Activated CD4-positive, alpha-beta T cell treated with anti-CD3 and anti-CD28 coated beads, Interleukin-2, amount 10 ng/mL, durations not matched to agents 24 days and 14 days (primary cell): ENCODE data around the gene KCNIP3. TPM values are rescaled to one million over a fixed set of nuclear protein-coding genes. Genes with fewer than 3 reads are reported as not detected.
A peak's percentile ranks its signal among the peaks of the same experiment; 100 is the strongest.
"Not testable (repeated sequence)": the region's sequence is repeated elsewhere in the genome, so short reads cannot be mapped to it uniquely, and the experiment has no call there.

Source experiments
- DNase-seq: peaks from one replicate; pipeline ENCODE4 v3.0.0; 2022
- H3K27ac Mint-ChIP-seq: one replicate; pipeline ENCODE4 v1.8.0; 2022; ENCODE audit warnings: mild to moderate bottlenecking, mixed read lengths
- H3K27me3 Mint-ChIP-seq: one replicate; pipeline ENCODE4 v1.8.0; 2022; ENCODE audit warnings: mixed read lengths
- H3K36me3 Mint-ChIP-seq: one replicate; pipeline ENCODE4 v1.8.0; 2022; ENCODE audit warnings: low read depth, mild to moderate bottlenecking, mixed read lengths
- H3K4me1 Mint-ChIP-seq: one replicate; pipeline ENCODE4 v1.8.0; 2021; ENCODE audit warnings: mixed read lengths
- H3K4me3 Mint-ChIP-seq: one replicate; pipeline ENCODE4 v1.8.0; 2022; ENCODE audit warnings: mild to moderate bottlenecking, moderate library complexity, mixed read lengths
- H3K9me3 Mint-ChIP-seq: one replicate; pipeline ENCODE4 v1.8.0; 2021; ENCODE audit warnings: mixed read lengths
- intact Hi-C: fragments of 100-400 bp; cut with micrococcal nuclease; formaldehyde crosslinking; loops from one replicate; pipeline ENCODE4 v1.15.1; 2023
- total RNA-seq: library from RNA; stranded (reverse); gene quantifications from 2 replicates; pipeline ENCODE4 v1.2.3, GENCODE V29; 2022

The KCNIP3 gene
- total RNA-seq, 1 donor from 2014 or later: not detected

DNA sequence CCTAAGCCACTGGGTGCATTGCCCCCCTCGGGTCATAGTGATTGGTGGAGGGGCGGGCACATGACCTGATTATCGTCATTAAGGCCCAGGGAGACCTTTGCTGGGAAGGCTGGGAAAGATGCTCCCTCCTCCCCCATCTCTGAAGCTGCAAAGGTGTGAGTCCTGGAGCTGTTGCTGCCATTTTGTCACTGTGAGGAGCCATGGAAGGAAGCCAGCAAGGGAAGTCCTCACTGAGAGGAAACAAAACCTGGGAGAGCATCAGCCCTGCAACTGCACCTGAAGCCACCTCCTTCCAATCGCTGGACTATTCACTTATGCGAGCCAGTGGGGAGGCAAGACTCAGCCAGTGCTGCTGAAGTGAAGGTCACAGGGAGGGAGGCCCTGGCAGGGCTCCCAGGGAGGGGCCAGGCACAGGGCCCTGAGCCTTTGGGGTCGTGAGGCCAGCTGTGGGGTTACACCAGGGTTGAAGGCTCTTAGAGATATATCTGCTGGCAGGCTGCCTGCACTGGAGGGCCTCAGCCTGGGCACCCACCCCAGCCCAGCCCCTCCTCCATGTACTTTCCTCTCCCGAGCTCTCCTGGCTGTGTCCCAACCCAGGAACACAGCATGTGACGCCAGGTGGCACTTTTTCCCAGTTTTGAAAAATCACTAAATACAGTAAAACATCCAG, 94.6 kb downstream of the KCNIP3 start:
- Mint-ChIP-seq H3K36me3 (no peaks in the 10 kb centered on the region), H3K4me1 (peaks cover 4% of the 10 kb centered on the region), H3K9me3 (no peaks in the 10 kb centered on the region), H3K4me3 (no peak overlapping the region), H3K27ac (no peak overlapping the region), H3K27me3 (no peaks in the 10 kb centered on the region)
- DNase-seq: no peak
- intact Hi-C loops: no loop called here

DNA sequence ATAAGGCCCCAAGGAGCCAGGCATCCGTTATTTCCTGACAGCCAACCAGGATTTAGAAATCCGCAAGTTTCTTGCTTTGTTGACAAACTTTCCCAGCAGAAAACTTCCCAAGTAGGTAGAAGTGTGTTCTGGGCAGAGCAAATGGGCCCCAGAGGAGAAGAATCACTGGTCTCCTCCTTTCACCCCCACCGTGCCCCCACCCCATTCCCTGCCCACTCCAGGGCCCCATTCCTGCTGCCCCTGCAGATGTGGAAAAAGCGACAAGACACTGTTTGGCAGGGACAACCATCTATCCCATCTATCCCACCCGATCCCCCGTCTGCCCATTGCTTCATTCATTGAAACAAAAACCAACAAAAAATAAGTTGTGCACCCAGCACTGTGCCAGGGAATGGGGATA, 95.2 kb downstream of the KCNIP3 start:
- H3K4me1 Mint-ChIP-seq: peaks cover 4% of the 10 kb centered on the region
- no peak overlapping the region for H3K4me3 Mint-ChIP-seq
- H3K9me3 Mint-ChIP-seq: no peaks in the 10 kb centered on the region
- no peak for DNase-seq
- intact Hi-C loops: no loop called here
- peaks cover 1% of the 10 kb centered on the region for H3K27me3 Mint-ChIP-seq
- no peak overlapping the region for H3K27ac Mint-ChIP-seq
- H3K36me3 Mint-ChIP-seq: no peaks in the 10 kb centered on the region

DNA sequence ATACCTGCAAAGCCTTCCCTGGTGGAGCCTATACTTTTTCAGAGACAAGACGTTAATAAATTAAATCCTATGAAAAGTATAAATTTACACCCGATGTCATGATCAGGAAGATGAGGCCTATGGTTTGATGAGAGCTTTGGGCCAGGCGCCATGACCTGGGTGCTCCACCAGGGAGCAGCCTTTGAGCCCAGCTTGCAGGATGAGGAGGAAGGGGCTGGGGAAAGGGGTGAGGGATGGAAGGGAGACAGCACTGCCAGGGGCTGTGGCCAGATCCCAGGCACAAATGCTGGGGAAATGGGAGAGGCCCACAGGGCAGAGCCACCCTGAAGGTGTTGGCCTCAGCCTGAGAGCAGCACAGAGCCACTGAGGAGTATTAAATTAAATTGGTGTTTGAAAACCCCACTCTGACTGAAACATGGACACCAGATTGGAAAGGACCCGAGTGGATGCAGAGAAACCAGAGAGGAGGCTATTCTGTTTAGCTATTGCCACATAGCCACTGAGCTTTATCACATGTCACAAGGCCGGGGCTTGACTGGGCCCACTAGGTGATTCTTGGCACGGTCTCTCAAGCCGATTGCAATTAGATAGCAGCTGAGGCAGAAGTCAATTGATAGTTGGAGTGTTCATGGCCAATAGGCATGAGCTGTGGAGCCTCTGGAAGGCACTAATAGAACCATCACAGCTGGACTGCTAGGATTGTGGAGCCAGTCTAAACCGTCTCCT, 95.7 kb downstream of the KCNIP3 start:
- Mint-ChIP-seq H3K36me3 (no peaks in the 10 kb centered on the region), H3K9me3 (no peaks in the 10 kb centered on the region), H3K4me1 (peaks cover 4% of the 10 kb centered on the region), H3K4me3 (no peak overlapping the region), H3K27ac (no peak overlapping the region), H3K27me3 (peaks cover 1% of the 10 kb centered on the region)
- intact Hi-C loops: no loop called here
- DNase-seq: no peak

DNA sequence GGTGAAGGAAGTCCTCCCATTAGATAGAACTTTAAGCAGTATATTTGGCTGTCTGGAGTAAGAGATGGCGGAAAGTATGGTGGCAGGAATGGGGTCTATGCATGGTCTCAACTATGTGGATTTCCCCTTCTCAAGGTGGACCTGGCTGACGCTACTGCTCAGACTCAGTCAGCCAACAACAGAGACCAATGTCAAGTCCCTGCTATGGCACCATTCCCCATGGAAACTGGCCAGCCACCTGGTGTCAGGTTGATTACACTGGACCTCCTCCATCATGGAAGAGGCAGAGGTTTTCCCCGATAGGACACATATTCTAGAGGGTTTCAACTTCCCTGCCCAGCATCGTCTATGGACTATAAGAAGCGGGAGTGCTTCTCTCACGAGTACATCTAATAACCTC, 96.8 kb downstream of the KCNIP3 start:
- peaks cover 4% of the 10 kb centered on the region for H3K4me1 Mint-ChIP-seq
- intact Hi-C loops: no loop called here
- H3K36me3 Mint-ChIP-seq: no peaks in the 10 kb centered on the region
- no peaks in the 10 kb centered on the region for H3K9me3 Mint-ChIP-seq
- H3K4me3 Mint-ChIP-seq: no peak overlapping the region
- H3K27me3 Mint-ChIP-seq: peaks cover 1% of the 10 kb centered on the region
- no peak overlapping the region for H3K27ac Mint-ChIP-seq
- no peak for DNase-seq

GRCh38 chr2:95399061-95399460, 101.9 kb downstream of the KCNIP3 start:
- H3K27ac Mint-ChIP-seq: no peak overlapping the region
- peaks cover 2% of the 10 kb centered on the region for H3K36me3 Mint-ChIP-seq
- no peak overlapping the region for H3K4me3 Mint-ChIP-seq
- no peaks in the 10 kb centered on the region for H3K9me3 Mint-ChIP-seq
- no peak for DNase-seq
- H3K4me1 Mint-ChIP-seq: peaks cover 18% of the 10 kb centered on the region
- H3K27me3 Mint-ChIP-seq: peaks cover 1% of the 10 kb centered on the region
- intact Hi-C loops: no loop called here

DNA sequence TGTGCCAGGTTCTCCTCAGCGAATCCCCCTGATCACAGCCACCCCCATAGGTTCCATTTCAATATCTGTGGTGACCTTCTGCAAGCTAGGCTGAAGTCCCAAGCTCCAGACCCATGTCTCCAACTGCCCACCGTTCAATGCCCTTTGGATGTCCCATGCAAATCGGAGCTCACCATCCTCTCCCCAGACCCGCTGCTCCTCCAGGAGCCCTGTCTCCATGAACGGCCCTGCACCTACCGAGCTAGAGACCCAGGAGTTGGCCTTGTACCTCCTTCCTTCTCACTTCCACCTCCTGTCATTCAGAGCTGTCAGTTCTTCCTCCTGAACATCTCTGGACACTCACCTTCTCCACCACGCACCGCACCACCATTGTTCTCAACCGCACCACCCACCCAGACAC, 104.3 kb downstream of the KCNIP3 start:
- Mint-ChIP-seq H3K4me1 (peaks cover 20% of the 10 kb centered on the region), H3K4me3 (peak overlapping the region; percentile 96), H3K27me3 (peaks cover 1% of the 10 kb centered on the region), H3K36me3 (peaks cover 2% of the 10 kb centered on the region), H3K9me3 (no peaks in the 10 kb centered on the region), H3K27ac (peak overlapping the region; percentile 97)
- intact Hi-C loops: loop anchor here (5.0 kb wide), 2 partner anchors 194 to 326 kb away; partner anchors contain the start of gene ZNF892
- DNase-seq: no peak

- Mint-ChIP-seq H3K27ac (peak overlapping the region; percentile 97), H3K4me1 (peaks cover 20% of the 10 kb centered on the region), H3K4me3 (peak overlapping the region; percentile 96)
- H3K9me3 Mint-ChIP-seq, H3K27me3 Mint-ChIP-seq, H3K36me3 Mint-ChIP-seq: not testable (repeated sequence)
- intact Hi-C loops: loop anchor here (2.0 to 5.0 kb wide), 3 partner anchors 129 to 325 kb away; partner anchors contain the start of gene ZNF892
- DNase-seq: peak; percentile 70
Measured at GRCh38 chr2:95402004-95402369, 104.8 kb downstream of the KCNIP3 start.

DNA sequence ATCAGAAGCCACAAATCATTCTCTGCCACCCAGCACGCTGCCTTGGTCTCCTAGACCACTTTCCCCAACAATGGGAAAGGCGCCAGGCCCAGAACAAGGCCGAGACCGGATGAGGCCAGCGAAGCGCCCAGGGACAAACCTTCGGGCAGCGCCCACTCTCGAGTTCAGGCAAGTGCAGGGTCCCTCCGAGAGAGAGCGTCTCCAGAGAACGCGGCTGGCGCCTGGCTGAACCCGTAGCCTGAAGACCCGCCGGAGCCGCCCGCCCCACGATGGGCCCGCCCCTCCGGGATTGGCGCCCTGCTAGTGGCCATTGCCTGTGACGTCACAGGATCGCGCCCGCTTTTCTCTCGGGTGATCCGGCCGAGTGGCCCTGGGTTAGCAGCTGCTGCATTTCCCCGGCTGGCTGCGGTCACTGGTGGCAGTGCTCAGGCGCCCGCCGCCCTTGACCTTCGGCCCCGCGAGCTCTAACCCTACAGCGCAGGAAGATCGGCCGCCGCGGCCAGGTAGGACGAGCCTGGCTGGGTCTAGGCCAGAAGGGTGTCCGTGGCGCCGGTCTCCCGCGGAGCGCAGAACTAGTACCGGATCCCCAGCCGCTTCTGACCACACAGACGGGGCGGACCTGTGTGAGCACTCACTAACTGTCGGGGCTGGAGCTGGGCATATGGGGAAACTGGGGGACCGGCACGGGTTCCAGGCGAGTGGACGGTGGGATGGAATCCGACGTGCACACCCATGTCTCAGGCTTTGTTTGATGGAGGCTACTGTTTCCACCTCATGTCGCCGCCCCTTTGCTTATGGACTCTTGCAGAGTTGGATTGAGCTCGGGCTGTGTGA, 105.4 kb downstream of the KCNIP3 start, which contains the start of gene FAHD2A:
Gene FAHD2A (plus strand): TSS at position 339 of the 834 bp plus-strand sequence. CDS start 2,851 bp downstream, outside the sequence.
- Mint-ChIP-seq H3K36me3 (peaks cover 3% of the 10 kb centered on the region), H3K27me3 (no peaks in the 10 kb centered on the region), H3K9me3 (no peaks in the 10 kb centered on the region), H3K4me3 (peak within 1 kb of the TSS; percentile 96), H3K4me1 (peaks cover 20% of the 10 kb centered on the region), H3K27ac (peak within 1 kb of the TSS; percentile 97)
- intact Hi-C loops: loop anchor here (2.0 to 5.0 kb wide), 3 partner anchors 128 to 325 kb away; partner anchors contain the start of gene ZNF892
- DNase-seq: peak; percentile 99

DNA sequence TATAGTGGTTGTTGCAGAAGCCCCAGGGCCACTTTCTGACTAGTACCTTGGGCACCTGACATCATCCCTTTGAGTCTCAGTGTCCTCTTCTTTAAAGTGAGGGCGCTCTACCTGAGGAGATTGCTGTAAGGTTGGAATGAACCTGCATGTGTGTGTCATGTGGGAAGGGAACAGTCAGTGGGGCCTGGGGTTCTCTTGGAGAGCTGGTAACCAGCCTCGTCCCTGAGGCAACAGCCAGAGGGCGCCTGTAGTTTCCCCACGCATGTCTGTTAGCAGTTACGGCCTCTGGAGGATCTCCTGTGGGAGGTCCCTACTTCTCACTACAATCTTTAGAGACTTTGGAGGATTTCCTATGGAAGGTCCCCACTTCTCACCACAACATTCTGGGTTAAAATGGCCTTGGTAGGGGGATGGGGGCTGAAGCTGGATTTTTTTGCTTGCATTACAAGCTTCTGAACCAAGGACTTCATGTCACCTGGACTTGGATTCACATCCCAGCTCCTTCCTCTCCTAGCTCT, 106.1 kb downstream of the KCNIP3 start:
- DNase-seq: peak; percentile 84
- peak overlapping the region; percentile 97 for H3K27ac Mint-ChIP-seq
- H3K27me3 Mint-ChIP-seq, H3K36me3 Mint-ChIP-seq, H3K9me3 Mint-ChIP-seq: not testable (repeated sequence)
- peaks cover 20% of the 10 kb centered on the region for H3K4me1 Mint-ChIP-seq
- peak overlapping the region; percentile 96 for H3K4me3 Mint-ChIP-seq
- intact Hi-C loops: loop anchor here (2.0 to 5.0 kb wide), 3 partner anchors 128 to 324 kb away; partner anchors contain the start of gene ZNF892

DNA sequence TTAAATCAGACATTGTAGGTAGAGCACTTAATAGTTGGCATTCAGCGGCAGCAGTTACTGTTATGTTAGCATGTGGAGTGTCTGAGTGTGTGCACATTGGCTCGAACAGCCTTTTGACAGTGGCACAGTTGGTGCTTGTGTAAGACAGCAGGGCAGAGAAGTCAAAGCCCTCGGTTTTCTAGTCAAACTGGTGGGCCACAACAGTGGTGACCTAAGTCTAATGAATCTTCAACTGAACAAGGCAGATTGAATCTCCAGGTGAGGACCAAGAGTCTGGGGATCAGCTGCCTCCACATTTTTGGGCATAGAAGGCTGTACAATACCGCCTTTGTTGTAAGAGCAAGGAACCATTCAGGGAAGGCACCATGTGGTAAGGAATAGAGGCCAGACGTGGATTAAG, 106.7 kb downstream of the KCNIP3 start:
- H3K27me3 Mint-ChIP-seq, H3K36me3 Mint-ChIP-seq, H3K27ac Mint-ChIP-seq, DNase-seq, H3K9me3 Mint-ChIP-seq: not testable (repeated sequence)
- intact Hi-C loops: loop anchor here (2.0 to 5.0 kb wide), 3 partner anchors 127 to 323 kb away; partner anchors contain the start of gene ZNF892
- Mint-ChIP-seq H3K4me1 (peaks cover 20% of the 10 kb centered on the region), H3K4me3 (peak overlapping the region; percentile 96)

DNA sequence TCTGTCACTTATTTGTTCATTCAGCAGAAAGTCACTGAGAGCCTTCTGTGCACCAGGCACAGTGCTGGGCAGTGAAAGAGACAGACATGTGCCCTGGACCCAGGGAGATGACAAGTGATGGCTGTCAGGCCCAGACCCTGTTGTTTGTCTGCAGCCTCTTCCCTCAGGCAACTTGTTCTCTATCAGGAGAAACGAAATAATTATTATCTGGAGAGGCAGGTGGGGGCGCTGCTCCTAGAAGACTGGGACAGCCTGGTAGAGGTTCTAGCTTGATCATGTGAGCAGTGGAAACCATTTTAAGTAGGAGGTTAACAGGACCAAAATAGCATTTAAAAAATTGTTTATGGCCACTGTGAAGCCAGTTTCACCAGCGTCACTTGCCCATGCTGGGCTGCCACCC, 107.5 kb downstream of the KCNIP3 start:
- DNase-seq, H3K27ac Mint-ChIP-seq, H3K36me3 Mint-ChIP-seq, H3K4me3 Mint-ChIP-seq, H3K9me3 Mint-ChIP-seq, H3K27me3 Mint-ChIP-seq: not testable (repeated sequence)
- H3K4me1 Mint-ChIP-seq: peaks cover 20% of the 10 kb centered on the region
- intact Hi-C loops: loop anchor here (5.0 kb wide), 2 partner anchors 197 to 323 kb away; partner anchors contain the start of gene ZNF892

GRCh38 chr2:95411239-95411638, 114.1 kb downstream of the KCNIP3 start:
- not testable (repeated sequence) for H3K4me1 Mint-ChIP-seq, DNase-seq, H3K9me3 Mint-ChIP-seq

GRCh38 chr2:95414015-95414594, 117.0 kb downstream of the KCNIP3 start:
- H3K4me1 Mint-ChIP-seq, intact Hi-C loops: not testable (repeated sequence)
- DNase-seq: peak; percentile 91

More at GRCh38 chr2:95411239-95411638, 114.1 kb downstream of the KCNIP3 start:
- H3K27ac Mint-ChIP-seq, H3K4me3 Mint-ChIP-seq, intact Hi-C loops, H3K27me3 Mint-ChIP-seq: not testable (repeated sequence)
- H3K36me3 Mint-ChIP-seq: peaks cover 14% of the 10 kb centered on the region

More at GRCh38 chr2:95414015-95414594, 117.0 kb downstream of the KCNIP3 start:
- H3K27me3 Mint-ChIP-seq, H3K36me3 Mint-ChIP-seq, H3K9me3 Mint-ChIP-seq, H3K4me3 Mint-ChIP-seq, H3K27ac Mint-ChIP-seq: not testable (repeated sequence)
